ENCODE data around the gene SIK3. TPM values are rescaled to one million over a fixed set of nuclear protein-coding genes. Genes with fewer than 3 reads are reported as not detected.

The SIK3 gene
- polyA plus RNA-seq, 1 of the 3 experiments (the other 2 are of a cell fraction), result 5.1 TPM

DNA sequence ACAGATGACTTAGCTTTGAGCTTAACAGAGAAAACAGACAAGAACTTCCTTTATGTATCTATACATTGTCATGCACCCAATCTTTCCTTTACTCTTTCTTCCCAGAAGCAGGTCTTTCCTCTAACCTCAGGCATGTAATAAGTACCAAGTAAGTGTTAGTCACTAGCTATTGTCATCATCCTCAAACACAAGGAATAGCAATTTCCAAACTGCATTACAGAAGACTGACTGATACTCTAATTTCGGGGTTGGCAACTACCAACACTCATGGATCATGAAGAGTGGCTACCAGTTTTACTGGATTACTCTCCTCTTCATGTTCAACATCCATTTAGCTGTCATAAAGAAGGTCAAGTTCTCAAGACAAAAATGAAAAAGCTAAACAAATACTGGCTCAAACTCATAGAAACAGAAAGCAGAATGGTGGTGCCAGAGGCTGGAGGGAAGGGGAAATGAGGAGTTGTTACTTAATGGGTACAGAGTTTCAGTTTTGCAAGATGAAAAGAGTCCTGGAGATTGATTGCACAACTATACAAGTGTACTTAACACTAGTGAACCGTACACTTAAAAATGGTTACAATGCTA lies 111.6 kb downstream of the SIK3 start:
- peaks cover 4 to 28% of the 10 kb centered on the region in 2 experiments; a peak in 2 of 4 replicates for H3K4me1 ChIP-seq (ENCODE audit: control insufficient read depth in 1 of 2, insufficient read depth in 2 of 2, low read depth in 1 of 2, low read length in 1 of 2)
- peak overlapping the region in 1 of 2 experiments; percentile 73; a peak in 2 of 4 replicates for H3K27ac ChIP-seq (ENCODE audit: low read depth in 2 of 2, low read length in 1 of 2)

More for the DNA sequence above, 111.6 kb downstream of the SIK3 start:
- Histone ChIP-seq H4K20me1 (ENCODE audit: insufficient read depth) (no peaks in the 10 kb centered on the region), H3F3A (replicated peaks; ENCODE audit: insufficient read depth) (peaks cover 36% of the 10 kb centered on the region), H3K27me3 (ENCODE audit: insufficient read depth) (no peaks in the 10 kb centered on the region), H3K36me3 (replicated peaks in 1 of 2; ENCODE audit: control insufficient read depth in 1 of 2, insufficient read depth in 2 of 2, low read length in 1 of 2) (no peaks in the 10 kb centered on the region), H2AFZ (ENCODE audit: low read depth) (no peak overlapping the region), H3K9me2 (no peaks in the 10 kb centered on the region), H3K9me3 (no peaks in the 10 kb centered on the region), H3K9ac (0 out of 2 replicates have a peak overlapping the region, but pooled peaks have one; percentile 6), H3K4me3 (ENCODE audit: low read depth in 2 of 2, low read length in 1 of 2) (no peak overlapping the region), H3K4me2 (peak overlapping the region; percentile 72), H3K79me2 (ENCODE audit: insufficient read depth) (peaks cover 28% of the 10 kb centered on the region; the same call in 1 of the 2 replicates)
- TF ChIP-seq RAD21 (IDR thresholded peaks at IDR 0.05; ENCODE audit: low read length), result no peak
- TF ChIP-seq FOSL2 (IDR thresholded peaks at IDR 0.05; ENCODE audit: borderline replicate concordance, low read depth), result peak; percentile 69; the same call in 1 of the 2 replicates
- TF ChIP-seq, protein P1, sequence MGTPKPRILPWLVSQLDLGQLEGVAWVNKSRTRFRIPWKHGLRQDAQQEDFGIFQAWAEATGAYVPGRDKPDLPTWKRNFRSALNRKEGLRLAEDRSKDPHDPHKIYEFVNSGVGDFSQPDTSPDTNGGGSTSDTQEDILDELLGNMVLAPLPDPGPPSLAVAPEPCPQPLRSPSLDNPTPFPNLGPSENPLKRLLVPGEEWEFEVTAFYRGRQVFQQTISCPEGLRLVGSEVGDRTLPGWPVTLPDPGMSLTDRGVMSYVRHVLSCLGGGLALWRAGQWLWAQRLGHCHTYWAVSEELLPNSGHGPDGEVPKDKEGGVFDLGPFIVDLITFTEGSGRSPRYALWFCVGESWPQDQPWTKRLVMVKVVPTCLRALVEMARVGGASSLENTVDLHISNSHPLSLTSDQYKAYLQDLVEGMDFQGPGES (IDR thresholded peaks at IDR 0.05; ENCODE audit: low read depth, low read length), result no peak
- TF ChIP-seq EP300 (IDR thresholded peaks at IDR 0.05; ENCODE audit: borderline replicate concordance in 1 of 2, low read depth in 1 of 2, low read length in 1 of 2), result peak in 1 of 2 experiments; percentile 44; a peak in 1 of 4 replicates
- TF ChIP-seq TEAD4 (IDR thresholded peaks at IDR 0.05; ENCODE audit: borderline replicate concordance, insufficient read depth), result peak; percentile 53; the same call in 1 of the 2 replicates
- peak; percentile 31; the same call in 1 of the 2 replicates for TF ChIP-seq RXRA (IDR thresholded peaks at IDR 0.05; ENCODE audit: borderline replicate concordance, low read depth)
- TF ChIP-seq, protein P2, sequence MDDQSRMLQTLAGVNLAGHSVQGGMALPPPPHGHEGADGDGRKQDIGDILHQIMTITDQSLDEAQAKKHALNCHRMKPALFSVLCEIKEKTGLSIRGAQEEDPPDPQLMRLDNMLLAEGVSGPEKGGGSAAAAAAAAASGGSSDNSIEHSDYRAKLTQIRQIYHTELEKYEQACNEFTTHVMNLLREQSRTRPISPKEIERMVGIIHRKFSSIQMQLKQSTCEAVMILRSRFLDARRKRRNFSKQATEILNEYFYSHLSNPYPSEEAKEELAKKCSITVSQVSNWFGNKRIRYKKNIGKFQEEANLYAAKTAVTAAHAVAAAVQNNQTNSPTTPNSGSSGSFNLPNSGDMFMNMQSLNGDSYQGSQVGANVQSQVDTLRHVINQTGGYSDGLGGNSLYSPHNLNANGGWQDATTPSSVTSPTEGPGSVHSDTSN (IDR thresholded peaks at IDR 0.05), result 0 out of 2 replicates have a peak, but pooled peaks have one; percentile 67
- TF ChIP-seq JUND (IDR thresholded peaks at IDR 0.05), result peak; percentile 65
- TF ChIP-seq, protein P3, sequence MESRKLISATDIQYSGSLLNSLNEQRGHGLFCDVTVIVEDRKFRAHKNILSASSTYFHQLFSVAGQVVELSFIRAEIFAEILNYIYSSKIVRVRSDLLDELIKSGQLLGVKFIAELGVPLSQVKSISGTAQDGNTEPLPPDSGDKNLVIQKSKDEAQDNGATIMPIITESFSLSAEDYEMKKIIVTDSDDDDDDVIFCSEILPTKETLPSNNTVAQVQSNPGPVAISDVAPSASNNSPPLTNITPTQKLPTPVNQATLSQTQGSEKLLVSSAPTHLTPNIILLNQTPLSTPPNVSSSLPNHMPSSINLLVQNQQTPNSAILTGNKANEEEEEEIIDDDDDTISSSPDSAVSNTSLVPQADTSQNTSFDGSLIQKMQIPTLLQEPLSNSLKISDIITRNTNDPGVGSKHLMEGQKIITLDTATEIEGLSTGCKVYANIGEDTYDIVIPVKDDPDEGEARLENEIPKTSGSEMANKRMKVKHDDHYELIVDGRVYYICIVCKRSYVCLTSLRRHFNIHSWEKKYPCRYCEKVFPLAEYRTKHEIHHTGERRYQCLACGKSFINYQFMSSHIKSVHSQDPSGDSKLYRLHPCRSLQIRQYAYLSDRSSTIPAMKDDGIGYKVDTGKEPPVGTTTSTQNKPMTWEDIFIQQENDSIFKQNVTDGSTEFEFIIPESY (IDR thresholded peaks at IDR 0.05; ENCODE audit: borderline replicate concordance, low read depth), result no peak
- TF ChIP-seq MEF2A (IDR thresholded peaks at IDR 0.05; ENCODE audit: borderline replicate concordance, low read depth), result peak; percentile 57; the same call in 1 of the 2 replicates
- TF ChIP-seq FOXJ3 (CRISPR knock-in tag; IDR thresholded peaks at IDR 0.05), result no peak
- peak; percentile 68; the same call in 1 of the 2 replicates for TF ChIP-seq NFIC (IDR thresholded peaks at IDR 0.05; ENCODE audit: borderline replicate concordance)
- peak; percentile 72 for TF ChIP-seq TCF12 (IDR thresholded peaks at IDR 0.05)
- TF ChIP-seq EZH2phosphoT487 (IDR thresholded peaks at IDR 0.05; ENCODE audit: borderline replicate concordance, low read depth), result no peak
- WGBS (ENCODE audit: low lambda C conversion rate), result 49% methylated on average over 2 of the region's 2 CpGs
- POLR2A ChIA-PET, result no interaction called here
- DNase-seq, result no peak
- CTCF ChIA-PET, result interaction anchor here (0.6 kb wide), 1 partner anchor 36 kb away, joined by 3 read pairs; no protein-coding TSS in a partner anchor
